ENCODE data around the gene ADK.
"Not testable (repeated sequence)": the region's sequence is repeated elsewhere in the genome, so short reads cannot be mapped to it uniquely, and the experiment has no call there.

ADK gene

DNA sequence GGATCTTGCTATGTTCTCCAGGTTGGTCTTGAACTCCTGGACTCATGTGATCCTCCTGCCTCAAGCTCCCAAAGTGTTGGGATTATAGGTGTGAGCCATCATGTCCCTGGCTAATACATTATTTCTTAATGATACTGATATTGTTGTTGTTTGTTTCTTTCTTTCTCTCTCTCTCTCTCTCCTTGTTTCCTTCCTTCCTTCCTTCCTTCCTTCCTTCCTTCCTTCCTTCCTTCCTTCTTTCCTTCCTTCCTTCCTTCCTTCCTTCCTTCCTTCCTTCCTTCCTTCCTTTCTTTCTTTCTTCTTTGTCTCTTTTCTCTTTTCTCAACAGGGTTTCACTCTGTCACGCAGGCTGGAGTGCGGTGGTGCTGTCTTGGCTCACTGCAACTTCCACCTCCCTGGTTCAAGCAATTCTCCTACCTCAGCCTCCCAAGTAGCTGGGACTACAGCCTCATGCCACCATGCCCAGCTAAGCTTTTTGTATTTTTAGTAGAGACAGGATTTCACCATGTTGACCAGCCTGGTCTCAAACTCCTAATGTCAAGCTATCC is 149.1 kb downstream of the ADK start:
- not testable (repeated sequence) for DNase-seq (ENCODE audit: low read depth)

GRCh38 chr10:74300666-74301065 is 149.6 kb downstream of the ADK start:
- no peak for DNase-seq (ENCODE audit: low read depth)

GRCh38 chr10:74305730-74306129 is 154.7 kb downstream of the ADK start:
- no peak for DNase-seq (ENCODE audit: low read depth)

DNA sequence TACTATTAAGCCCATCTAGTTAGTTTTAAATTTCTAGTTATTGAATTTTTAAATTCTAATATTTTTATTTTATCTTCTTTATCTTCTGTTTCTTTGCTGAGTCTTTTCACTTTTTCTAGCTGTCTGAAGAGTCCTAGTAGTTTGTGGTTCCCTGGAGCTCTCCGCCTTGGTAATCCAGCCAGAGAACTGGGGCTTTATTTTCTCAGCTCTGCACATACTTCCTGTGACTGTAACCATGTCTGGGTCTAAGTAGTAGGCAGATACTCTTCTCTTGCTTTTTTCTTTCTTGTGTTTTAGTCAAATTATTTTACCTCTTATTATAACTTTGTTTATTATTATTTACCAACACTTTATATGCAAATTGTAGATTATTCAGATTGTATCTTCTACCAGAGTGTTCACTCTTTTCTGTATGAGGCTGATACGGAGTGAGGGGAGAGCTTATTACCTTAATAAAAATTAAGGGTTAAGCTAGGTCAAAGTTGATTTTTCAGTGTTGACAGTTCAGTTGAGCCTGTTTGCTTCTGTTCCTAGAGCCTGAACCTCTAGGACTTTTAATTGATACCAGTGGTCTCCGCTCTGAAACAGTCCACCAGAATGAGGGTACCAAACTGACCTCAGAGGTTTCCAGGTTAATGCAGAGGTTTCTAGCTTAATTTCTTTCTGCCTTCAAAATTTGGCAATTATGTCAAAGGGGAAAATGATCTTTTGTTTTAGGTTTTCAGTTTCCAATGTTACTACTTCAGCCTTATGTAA is 155.4 kb downstream of the ADK start:
- DNase-seq (ENCODE audit: low read depth), result no peak

DNA sequence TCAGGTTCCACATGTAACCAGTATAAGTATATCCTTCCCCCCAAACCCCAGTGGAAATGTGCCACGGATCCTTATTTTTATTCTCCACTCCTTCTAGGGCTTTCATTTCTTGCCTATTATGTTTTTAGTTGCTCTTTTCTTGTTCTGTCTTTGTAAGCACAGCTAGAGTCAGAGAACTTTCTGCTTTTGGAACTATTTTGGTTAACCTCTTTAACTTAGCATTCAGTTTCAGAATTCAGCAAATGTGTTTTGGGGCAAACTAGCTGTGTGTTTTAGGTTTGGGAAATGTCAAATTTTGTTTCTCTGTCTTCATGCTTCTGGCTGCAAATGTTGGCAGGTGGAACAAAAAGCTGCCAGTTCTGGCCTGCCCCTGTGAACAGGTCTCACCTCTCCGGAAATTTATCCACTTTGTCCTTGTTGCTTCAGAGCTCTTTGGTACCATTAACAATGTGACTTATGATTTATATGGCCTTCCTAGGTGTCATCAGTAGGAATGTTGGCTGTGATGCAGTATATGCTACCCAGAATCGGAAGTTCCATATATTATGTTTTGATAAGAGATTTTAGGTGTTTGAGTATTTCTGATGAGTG is 156.1 kb downstream of the ADK start:
- DNase-seq (ENCODE audit: low read depth), result no peak

DNA sequence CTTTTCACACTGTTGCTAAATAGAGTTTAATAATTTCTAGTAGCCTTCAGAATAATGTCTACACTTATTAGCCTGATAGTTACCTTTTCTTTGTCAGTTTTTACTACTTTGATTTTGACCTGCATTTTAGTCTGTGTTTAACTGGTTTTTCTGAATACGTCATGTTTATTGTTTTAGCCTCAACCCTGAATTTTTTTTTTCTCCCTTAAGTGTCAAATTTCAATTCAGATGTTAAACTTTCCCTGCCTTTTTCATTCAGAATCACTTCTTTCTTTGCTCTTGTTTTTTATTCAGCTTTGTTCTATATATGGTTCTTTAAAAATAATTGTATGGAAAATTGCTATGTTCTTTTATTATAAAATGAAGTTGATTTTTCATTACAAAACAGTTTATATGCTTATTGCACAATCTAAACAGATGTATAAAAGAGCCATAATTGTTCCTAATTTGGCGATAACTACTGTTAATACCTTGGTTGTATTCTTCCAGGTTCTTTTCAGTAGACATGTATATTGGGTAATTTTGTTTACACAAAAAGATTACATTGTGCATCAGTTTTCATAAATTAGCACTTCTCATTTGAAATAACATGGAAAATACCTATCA is 159.7 kb downstream of the ADK start:
- DNase-seq (ENCODE audit: low read depth), result no peak

DNA sequence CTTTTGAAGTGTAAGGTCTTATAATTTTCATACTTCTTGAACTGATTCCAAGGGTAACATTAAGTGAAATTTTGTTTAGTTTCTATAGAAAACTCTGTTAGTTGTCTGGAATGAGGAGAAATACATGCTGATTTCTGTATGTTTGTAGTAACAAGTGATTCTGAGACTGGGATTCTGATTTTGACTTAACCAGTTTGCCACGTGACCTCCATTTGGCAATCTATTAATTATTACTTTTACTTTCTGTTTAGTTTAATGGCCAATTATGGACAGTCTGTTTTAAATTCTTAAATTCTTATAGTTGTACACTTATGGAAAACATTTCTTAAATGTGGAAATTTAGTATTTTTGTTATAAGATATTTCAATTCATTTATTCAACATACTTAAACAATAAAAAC is 163.1 kb downstream of the ADK start:
- no peak for DNase-seq (ENCODE audit: low read depth)

GRCh38 chr10:74320026-74320425 is 169.0 kb downstream of the ADK start:
- no peak for DNase-seq (ENCODE audit: low read depth)

DNA sequence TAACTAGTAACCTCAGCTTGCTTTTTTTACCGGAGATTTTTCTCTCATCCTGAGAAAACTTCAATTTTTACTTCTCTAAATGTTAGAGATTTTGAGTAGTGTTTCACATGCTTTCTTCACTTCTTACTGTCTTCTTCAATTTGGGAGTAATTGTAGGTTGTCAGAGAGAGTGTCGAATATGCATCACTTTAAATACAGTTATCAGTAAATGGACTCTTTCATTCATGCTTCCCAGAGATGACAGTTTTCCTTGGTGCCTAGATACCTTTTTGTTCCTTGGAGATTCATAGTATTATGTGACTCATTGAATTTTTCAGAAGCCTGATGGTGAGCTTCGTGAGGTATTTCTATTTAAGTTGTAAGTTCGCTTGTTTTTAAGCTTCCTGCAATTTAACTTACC is 169.7 kb downstream of the ADK start:
- DNase-seq (ENCODE audit: low read depth), result no peak

DNA sequence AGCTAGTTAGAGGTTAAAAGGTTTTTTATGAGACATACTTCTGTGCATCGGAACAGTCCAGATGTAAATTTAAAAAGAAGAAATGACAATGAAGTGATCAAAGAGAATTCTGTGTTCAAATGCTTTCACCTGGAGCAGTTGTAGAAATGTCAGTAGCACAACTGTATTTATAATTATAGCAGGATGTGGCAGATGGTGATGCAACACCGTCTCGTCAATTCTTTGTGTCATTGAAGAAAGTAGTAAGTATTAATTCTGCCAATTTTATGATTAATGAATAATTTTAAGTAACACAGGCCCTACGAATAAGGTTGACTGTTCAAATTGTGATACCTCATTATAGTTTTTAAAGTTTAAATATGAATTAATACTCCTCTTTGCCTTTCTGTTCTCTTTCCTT is 171.1 kb downstream of the ADK start:
- no peak for DNase-seq (ENCODE audit: low read depth)

GRCh38 chr10:74322565-74322964 is 171.5 kb downstream of the ADK start:
- no peak for DNase-seq (ENCODE audit: low read depth)

DNA sequence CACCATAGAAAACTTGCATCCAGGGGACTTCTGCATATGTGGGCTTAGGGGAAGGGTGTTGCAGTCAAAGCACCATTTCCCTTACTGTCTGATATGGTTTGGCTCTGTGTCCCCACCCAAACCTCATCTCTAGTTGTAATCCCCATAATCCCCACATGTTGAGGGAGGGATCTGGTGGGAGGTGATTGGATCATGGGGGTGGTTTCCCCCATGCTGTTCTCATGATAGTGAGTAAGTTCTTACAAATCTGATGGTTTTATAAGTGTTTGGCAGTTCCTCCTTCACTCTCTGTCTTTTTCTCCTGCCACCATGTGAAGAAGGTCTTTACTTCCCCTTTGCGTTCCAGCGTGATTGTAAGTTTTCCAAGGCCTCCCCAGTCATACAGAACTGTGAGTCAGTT is 177.4 kb downstream of the ADK start:
- DNase-seq (ENCODE audit: low read depth), result no peak

GRCh38 chr10:74329873-74330272 is 178.9 kb downstream of the ADK start:
- no peak for DNase-seq (ENCODE audit: low read depth)

DNA sequence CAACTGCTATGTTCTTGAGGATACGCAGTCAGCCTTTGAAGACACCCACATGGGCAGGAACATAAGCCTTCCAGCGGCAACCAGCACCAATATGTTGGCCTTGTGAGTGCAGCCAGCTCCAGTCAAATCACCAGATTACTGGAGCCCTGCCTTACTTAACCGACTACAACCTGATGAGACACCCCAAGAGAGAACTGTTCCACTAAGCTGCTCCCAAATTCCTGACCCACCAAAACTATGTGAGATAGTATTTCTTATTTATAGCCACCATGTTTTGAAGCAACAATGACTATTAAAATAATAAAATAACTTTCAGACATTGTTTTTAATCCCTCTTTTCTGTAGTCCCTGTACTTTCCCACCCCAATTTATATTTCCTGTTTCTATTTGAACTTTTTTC is 179.6 kb downstream of the ADK start:
- no peak for DNase-seq (ENCODE audit: low read depth)

- DNase-seq (ENCODE audit: low read depth), result peak; percentile 87
Observed at GRCh38 chr10:74332398-74332797, 181.4 kb downstream of the ADK start.

DNA sequence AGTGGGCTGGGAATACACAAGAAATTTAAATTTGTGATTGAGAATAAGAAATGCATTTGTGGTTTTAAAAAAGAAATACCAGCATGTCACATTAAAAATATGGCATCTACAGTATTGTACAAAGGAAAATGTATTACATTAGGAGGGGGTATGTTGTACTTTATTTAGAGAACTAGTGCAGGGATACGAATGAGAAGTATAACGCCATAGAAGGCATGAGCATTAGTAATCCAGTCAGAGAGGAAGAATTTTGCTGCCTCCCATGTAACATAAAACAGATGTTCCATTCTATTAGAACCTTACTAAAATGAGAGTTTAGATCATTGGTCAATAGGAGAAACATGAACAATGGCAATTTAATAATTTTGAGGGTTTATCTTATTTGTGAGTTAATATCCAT is 182.2 kb downstream of the ADK start:
- peak; percentile 82 for DNase-seq (ENCODE audit: low read depth)

DNA sequence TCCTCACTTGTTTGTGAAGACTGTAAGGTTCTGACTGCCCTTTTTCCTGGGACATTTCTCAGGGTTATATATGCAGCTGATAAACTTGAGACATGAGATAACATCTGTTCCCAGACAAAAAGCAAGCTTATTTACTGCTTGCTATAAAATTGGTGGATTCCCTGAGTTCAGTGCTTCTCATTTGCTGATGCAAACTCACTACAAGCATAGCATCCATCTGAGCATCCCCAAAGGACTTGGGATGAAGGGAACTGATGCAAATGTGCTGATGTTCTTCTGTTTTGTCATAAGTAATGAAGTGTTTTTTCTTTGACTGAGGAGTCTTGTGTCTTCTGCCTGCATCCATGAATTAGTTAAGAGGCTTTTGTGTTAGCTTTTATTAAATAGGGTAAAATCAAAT is 183.2 kb downstream of the ADK start:
- DNase-seq (ENCODE audit: low read depth), result no peak

DNA sequence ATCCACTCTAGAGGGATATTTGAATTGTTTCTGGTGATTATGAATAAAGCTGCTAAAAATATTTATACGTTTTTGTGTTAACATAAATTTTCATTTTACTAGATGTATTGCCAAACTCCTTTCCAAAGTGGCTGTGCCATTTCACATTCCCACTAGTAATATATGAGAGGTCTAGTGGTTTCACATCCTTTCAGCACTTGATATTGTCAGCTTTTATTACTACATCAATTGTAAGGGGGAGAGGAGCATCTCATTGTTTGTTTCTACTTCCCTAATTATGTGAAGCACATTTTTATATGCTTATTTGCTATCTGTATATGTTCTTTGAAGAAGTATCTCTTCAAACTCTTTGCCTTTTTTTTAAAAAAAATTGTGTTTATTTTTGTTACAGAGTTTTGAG is 184.5 kb downstream of the ADK start:
- no peak for DNase-seq (ENCODE audit: low read depth)

GRCh38 chr10:74337330-74338016 is 186.5 kb downstream of the ADK start:
- DNase-seq (ENCODE audit: low read depth), result no peak

GRCh38 chr10:74342991-74343390 is 192.0 kb downstream of the ADK start:
- no peak for DNase-seq (ENCODE audit: low read depth)

GRCh38 chr10:74343804-74344203 is 192.8 kb downstream of the ADK start:
- DNase-seq (ENCODE audit: low read depth), result no peak

- DNase-seq (ENCODE audit: low read depth), result no peak
Observed at GRCh38 chr10:74344306-74344705, 193.3 kb downstream of the ADK start.

DNA sequence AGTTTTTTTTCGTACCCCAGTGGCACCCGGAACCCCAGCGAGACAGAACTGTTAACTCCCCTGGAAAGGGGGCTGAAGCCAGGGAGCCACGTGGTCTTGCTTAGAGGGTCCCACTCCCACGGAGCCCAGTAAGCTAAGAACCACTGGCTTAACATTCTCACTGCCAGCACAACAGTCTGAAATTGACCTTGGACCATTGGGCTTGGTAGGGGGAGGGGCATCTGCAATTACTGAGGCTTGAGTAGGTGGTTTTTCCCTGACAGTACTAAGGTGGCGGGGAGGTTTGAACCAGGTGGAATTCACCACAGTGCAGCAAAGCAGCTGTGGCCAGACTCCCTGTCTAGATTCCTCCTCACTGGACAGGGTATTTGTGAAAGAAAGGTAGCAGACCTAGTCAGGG is 196.5 kb downstream of the ADK start:
- no peak for DNase-seq (ENCODE audit: low read depth)

All from fibroblast of gingiva (primary cell).